HepG2 (cell line): ENCODE data around the gene TASP1.

Experiments
- GLI4 ChIP-seq: sonication (generic); formaldehyde crosslinking; IDR thresholded peaks from 2 replicates; pipeline ENCODE4 v1.5.1; 2020; ENCODE audit warnings: missing genetic modification reagents, mild to moderate bottlenecking, moderate library complexity, borderline replicate concordance
- TF ChIP-seq, protein P1 (sequence below): IDR thresholded peaks from 2 replicates; pipeline ENCODE4 v1.6.1; 2012; ENCODE audit warnings: low read length, improper control_type of control experiment

DNA sequence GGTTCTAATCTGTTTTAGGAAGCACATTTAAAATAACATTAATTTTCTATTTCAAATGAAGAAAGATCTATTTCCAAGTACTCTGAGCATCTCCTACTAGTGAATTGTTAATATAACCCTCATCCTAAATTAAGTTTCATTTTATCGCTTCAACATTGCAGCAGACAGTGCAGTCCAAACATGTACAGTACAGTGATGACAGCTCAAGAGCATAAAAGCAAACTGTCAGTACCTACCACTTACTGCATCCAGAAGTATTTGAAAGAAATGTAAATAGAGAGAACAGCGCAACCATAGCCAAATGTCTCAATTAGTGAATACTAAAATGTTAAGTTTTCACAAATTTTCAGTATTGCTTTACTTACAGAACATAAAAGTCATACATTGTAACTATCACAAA, 238.3 kb downstream of the TASP1 start:
- TF ChIP-seq, protein P1, sequence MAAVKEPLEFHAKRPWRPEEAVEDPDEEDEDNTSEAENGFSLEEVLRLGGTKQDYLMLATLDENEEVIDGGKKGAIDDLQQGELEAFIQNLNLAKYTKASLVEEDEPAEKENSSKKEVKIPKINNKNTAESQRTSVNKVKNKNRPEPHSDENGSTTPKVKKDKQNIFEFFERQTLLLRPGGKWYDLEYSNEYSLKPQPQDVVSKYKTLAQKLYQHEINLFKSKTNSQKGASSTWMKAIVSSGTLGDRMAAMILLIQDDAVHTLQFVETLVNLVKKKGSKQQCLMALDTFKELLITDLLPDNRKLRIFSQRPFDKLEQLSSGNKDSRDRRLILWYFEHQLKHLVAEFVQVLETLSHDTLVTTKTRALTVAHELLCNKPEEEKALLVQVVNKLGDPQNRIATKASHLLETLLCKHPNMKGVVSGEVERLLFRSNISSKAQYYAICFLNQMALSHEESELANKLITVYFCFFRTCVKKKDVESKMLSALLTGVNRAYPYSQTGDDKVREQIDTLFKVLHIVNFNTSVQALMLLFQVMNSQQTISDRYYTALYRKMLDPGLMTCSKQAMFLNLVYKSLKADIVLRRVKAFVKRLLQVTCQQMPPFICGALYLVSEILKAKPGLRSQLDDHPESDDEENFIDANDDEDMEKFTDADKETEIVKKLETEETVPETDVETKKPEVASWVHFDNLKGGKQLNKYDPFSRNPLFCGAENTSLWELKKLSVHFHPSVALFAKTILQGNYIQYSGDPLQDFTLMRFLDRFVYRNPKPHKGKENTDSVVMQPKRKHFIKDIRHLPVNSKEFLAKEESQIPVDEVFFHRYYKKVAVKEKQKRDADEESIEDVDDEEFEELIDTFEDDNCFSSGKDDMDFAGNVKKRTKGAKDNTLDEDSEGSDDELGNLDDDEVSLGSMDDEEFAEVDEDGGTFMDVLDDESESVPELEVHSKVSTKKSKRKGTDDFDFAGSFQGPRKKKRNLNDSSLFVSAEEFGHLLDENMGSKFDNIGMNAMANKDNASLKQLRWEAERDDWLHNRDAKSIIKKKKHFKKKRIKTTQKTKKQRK = no peak
- TF ChIP-seq GLI4 = no peak
